NCI-H2227 (cell line): ENCODE data around the gene UST.
"Not testable (repeated sequence)": the region's sequence is repeated elsewhere in the genome, so short reads cannot be mapped to it uniquely, and the experiment has no call there.

ENCODE experiments used
- DNase-seq: peaks from one replicate; lab custom pipeline; 2025; ENCODE audit not compliant: unreplicated experiment; lab: John Stamatoyannopoulos, UW

UST gene

DNA sequence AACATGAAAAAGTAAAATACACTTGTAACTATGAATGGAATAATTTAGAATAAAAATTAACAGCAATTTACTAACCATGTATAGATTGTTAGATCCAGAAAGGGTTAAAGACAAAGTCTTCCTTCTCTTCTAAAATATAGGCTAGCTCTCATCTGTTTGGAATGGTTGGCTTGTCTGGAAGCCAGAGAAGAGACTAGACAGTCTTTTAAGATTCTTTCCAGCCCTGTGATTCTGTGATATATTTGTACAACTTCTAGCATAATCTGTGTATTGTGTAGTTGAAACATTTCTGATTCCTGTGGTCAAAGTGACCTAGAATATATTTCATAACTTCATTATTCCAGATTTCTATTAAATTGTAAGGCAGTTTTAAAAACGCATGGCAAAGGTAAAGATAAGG is 196.6 kb downstream of the UST start:
- no peak for DNase-seq

- DNase-seq, result no peak
Measured at GRCh38 chr6:148944608-148945007, 197.8 kb downstream of the UST start.

GRCh38 chr6:148945301-148946021 is 198.6 kb downstream of the UST start:
- DNase-seq, result no peak

DNA sequence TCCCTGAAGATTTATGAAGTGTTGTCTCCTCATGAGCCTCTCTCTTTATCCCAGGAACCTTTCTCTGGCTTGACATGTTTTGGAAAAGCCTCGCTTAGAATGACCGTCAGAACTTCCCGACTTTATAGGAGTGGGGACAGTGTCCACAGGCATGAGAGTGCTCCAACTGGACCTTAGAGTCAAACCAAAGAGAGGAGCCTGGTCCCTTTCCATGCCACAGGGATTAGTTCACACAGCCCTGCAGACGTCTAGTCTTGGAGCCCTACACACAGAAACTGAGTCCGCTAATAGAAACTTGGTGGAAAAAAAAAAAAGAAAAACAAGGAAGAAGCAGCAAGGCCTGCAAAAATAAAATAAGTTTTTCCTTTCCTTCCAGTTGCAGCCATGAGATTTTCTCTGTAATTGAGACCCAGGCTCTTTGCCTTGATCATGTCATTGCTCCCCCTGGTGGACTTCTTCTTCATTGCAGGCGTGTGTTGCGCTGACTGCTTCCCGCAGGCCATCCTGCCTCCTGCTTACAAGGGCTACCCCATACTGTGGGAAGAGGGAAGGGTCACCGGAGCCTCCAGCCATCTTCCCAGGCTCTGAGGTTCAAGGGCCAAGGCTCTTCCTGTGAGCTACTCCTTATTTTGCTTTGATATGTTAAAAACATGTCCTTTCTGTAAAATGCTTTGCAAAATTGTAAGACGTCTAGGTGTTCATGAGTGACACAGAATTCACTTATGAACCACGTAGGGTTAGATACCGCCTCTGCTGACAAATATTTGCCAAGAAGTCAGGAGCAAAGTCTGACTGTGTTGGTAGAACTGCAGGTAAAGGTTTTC is 201.0 kb downstream of the UST start:
- peak; percentile 79 for DNase-seq

DNA sequence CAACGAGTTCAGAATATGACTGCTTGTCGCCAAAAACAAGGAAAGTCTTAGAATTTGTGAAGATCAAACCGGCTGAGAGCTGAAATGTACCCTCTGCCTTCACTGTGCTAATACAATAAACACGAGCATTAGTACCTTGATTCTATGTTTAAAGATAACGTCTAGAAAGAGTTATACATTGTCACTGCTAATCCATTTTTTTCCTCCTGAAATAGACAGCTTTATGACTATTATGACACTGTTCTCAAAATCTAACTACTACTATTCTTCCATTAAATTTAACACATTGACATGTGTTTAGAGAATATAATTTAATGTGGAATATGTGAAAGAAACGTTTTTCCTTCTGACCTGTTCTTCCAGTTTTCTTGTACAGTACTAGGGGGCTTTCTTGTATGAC is 204.8 kb downstream of the UST start:
- no peak for DNase-seq

DNA sequence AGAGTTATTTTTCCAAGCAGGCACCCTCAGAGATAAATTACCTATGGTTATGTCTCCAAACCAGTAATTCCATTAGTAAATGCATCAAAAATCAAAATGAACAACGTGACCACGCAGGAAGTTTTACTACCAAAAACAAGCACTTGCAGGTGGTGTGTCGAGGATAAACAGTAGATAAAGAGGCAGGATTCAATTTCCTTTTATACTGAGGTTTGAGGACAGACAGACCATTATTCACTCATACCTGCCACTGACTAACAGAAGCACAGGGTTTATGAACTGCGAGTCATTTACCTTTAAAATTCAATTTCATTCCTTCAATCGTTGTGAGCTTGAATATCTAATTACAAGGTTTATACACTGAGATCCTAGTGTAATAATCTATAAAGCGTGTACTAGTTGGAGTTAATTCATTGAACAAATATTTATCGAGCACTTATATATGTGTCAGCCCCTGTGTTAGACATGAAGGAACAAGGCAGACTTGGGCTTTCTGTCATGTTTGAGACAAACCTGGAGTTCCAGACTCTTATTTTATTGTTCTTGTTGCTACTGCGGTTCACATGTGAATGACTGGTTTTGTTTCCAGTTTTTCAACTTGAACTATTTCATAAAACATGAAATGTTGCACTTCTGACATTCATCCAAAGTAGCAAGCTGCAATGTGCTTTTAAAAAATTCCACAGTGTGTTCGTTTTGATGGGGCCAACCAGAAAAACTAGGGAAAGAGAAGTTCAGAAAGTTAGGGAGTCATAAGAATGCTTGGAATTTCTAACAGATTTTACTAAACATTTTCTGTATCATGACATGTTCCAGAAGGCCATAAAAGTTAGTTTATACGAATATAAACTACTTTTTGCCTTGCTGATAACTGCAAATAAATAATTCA is 205.6 kb downstream of the UST start:
- DNase-seq, result no peak

- DNase-seq, result no peak
Measured at GRCh38 chr6:148954461-148954860, 207.6 kb downstream of the UST start.

DNA sequence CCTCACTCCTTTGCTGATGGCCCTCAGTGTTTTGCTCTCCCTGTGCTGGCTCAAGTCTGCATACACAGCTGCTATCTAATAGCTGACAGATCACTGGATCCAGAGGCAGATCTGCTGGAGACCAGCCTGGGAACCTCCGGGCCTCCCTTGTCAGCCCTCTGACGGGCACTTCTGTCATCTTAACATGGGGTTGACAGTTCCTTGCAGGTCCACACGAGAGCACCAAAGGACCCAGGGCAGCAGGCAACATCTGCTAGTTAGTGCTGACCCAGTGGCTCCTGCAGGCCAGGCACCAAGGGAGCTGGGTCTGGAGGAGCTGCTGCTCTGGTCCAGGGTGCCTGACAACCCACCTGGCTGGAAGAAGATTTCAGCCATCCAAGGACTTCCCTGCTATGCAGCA is 208.1 kb downstream of the UST start:
- DNase-seq, result no peak

DNA sequence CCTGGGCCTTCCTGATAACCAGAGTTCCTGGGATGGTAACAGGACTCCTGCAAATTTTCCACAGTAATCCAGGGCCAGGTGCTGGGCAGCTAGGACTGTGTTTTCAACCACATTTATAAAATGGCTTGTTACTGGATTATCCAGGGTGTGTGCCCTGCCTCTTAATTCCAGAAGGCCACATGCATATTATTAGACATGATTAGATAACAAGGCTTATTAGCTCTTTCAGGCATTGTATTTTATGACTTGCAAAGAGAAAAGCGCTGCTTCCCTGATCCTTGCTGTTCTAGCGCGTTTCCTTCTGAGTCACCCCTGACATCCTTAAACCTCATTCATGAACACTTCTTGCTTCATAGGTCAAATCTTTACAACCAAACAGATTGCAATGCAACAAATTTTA is 208.6 kb downstream of the UST start:
- no peak for DNase-seq

GRCh38 chr6:148956163-148956562 is 209.3 kb downstream of the UST start:
- DNase-seq, result not testable (repeated sequence)

DNA sequence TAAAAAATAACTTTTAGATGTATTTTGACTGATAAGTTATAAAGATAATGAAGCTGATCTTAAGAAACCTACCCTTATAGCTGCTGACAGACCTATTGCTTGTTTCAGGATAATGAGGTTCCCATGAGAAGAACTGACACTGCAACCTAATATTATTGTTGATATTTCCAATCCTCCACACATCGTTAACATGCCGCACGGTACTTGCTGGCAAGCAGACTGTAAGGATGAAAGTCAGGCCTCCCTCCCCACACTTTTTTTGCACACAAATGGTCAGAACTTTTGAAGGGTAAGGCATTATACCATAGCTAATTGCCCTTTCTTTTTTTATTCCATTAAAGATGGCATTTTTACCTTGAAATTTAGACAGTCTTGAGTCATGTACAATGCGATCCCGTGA is 210.9 kb downstream of the UST start:
- no peak for DNase-seq

DNA sequence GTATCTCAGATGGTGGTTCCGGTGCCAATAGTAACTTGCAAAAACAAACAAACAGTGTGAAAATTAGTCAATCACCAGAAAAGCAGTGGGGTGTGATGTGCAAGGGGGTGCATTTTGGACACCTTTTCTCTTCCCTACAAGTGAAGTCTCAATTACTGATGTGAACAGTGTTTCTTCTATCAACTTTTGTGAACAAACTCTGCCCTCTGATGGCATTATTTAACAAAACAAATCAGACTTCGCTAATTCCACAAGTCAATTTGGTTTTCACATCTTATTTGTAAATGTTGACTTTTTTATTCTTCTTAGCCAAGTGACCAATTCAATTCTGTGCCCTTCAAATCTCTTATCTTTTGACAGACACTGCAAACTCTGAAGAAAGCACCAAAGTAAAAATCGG is 212.2 kb downstream of the UST start:
- no peak for DNase-seq

DNA sequence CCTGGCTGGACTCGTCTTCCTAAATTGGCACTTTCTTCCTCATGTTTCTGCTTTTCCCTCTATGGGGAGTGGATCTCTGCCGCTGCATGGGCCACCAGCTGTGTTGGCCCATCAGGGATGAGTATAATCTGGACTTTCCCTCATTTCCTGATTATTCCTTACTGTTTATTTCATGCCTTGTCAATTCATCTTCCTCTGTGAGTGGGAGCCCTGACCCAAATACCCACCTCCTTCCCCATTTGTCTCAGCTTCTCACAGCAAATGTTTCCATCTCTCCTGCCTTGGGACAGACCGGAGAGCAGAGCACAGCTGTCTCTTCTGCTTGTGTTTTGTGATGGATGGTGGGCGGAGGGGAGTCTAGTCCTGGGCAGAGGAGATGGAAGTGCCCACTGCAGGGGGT is 212.7 kb downstream of the UST start:
- no peak for DNase-seq

DNA sequence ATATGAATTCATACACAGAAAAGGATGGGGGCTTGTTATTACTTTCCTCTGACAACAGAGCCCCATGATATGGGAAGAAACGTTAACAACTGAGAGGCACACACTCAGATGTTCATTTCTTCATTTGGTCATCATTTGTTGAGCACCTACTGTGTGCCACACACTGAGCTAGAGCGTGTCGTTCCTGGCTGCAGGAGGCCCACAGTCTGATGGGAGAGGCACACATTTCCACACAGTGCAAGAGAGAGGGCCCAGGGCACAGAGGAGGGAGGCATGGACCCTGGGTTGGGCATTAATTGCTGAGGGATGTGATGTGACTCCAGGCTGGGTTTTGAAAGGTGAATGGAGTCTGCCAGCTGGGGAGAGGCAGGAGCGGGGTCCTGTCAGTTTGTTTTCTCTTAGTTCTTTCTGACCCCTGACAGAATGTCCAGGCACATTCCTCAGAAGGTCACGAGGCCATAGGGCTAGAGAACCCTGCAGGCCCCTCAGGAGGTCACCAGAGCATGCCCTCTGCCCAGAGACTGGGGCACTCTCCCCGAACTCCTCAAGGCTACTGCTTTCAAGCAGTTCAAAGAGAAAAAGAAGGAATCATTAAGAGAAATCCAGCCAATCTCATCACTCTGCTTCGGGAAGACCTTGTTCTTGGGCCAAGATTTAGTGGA is 216.2 kb downstream of the UST start:
- no peak for DNase-seq

DNA sequence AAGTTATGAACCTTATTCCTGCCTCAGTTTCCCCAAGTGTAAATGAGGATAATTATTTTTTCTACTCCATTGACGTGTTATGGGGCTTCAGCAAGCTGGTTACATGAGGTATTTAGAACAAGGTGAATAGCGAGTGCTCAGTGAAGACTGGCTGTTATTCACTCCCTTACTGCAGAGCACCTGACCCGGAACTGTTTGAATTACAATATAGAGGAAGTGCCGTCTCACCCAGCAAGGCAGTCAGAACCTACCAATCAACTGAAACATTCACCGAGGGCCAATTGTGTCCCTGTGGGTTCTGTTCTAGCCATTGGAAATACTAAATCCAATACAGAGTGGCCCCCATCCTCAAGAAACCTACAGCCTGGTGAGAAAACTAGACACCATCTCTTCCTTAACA is 216.9 kb downstream of the UST start:
- DNase-seq, result no peak

DNA sequence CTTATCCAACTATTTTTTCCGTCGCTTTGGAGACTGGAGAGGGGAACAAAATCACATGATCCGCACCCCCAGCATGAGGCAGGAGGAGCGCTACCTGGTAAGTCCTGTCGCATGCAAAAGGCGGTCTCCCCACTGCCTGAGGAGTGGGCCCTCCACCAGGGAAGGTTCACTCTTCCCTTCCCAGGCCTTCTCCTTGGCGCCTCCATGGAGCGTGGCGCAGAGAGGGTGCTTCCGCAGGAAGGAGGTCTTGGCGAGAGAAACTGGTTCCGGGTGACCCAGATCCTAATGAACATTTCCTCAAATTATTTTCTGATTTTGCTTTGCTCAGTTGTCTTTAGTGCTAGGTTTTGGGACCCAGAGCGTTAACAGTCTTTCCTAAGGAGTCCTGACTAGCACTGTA is 217.6 kb downstream of the UST start:
- no peak for DNase-seq

GRCh38 chr6:148965287-148965686 is 218.5 kb downstream of the UST start:
- DNase-seq, result no peak

- no peak for DNase-seq
Measured at GRCh38 chr6:148967011-148967520, 220.2 kb downstream of the UST start.

GRCh38 chr6:148967541-148967956 is 220.7 kb downstream of the UST start:
- no peak for DNase-seq

GRCh38 chr6:148968771-148969602 is 222.2 kb downstream of the UST start:
- no peak for DNase-seq
